Measurements from ENCODE around the gene TTF1. TPM values are rescaled to one million over a fixed set of nuclear protein-coding genes. Genes with fewer than 3 reads are reported as not detected.

The TTF1 gene
- total RNA-seq, 1 experiment from 2014 or later, result 26.9 TPM

DNA sequence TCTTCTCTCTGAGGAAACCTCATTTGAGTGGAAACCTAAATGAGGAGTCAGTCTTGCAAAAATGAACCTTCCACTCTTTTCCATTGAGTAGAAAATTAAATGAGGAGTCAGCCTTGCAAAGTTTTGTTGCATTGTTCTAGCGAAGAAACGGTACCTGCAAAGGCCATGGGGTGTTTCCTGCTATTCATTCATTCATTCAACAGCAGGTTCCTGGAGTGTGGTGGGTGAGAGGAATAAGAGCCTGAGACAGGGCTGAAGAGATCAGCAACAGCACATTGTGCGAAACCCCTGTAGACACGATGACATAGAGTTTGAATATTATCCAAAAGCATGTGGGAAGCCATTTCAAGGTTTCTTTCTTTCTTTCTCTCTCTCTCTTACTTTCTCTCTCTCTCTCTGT lies 37.2 kb downstream of the TTF1 start:
- Histone ChIP-seq H2BK20ac (ENCODE audit: low read depth, low read length, poor library complexity, severe bottlenecking) (no peak overlapping the region), H3K4ac (ENCODE audit: low read depth, low read length) (no peak overlapping the region), H4K20me1 (ENCODE audit: control insufficient read depth, insufficient read depth, insufficient read length) (no peaks in the 10 kb centered on the region), H4K5ac (ENCODE audit: insufficient read length, low read depth, low read length) (no peak overlapping the region), H3K9ac (ENCODE audit: extremely low read depth, insufficient read length, low read length) (no peak overlapping the region), H3K27me3 (ENCODE audit: insufficient read depth, low read length) (no peaks in the 10 kb centered on the region), H4K91ac (ENCODE audit: insufficient read length, low read depth, low read length) (no peak overlapping the region), H2BK5ac (ENCODE audit: insufficient read length, low read length) (no peak overlapping the region), H3K27ac (ENCODE audit: insufficient read length, low read depth, low read length) (no peak overlapping the region), H2BK15ac (ENCODE audit: low read depth, low read length) (no peak overlapping the region), H3K23me2 (ENCODE audit: insufficient read length, low read depth, low read length, poor library complexity, severe bottlenecking) (no peaks in the 10 kb centered on the region), H3K56ac (ENCODE audit: insufficient read length, low read depth, low read length) (no peak overlapping the region), H3K4me1 (ENCODE audit: insufficient read depth, low read length) (no peaks in the 10 kb centered on the region), H3K18ac (ENCODE audit: insufficient read length, low read depth, low read length) (no peak overlapping the region), H2BK12ac (ENCODE audit: insufficient read length, low read depth, low read length) (no peak overlapping the region), H3K4me2 (ENCODE audit: insufficient read depth, insufficient read length, low read length) (no peak overlapping the region), H2BK120ac (ENCODE audit: low read depth, low read length, poor library complexity, severe bottlenecking) (no peak overlapping the region), H3K23ac (ENCODE audit: insufficient read length, low read depth, low read length) (no peak overlapping the region), H3K79me2 (ENCODE audit: insufficient read depth, low read length) (no peaks in the 10 kb centered on the region), H3T11ph (ENCODE audit: low read length) (no peak overlapping the region), H2AFZ (ENCODE audit: low read length) (no peak overlapping the region), H3K79me1 (ENCODE audit: insufficient read depth, low read depth, low read length, poor library complexity, severe bottlenecking) (no peaks in the 10 kb centered on the region), H4K8ac (replicated peaks; ENCODE audit: insufficient read length, low read depth, low read length) (no peak overlapping the region), H2AK5ac (ENCODE audit: insufficient read length, low read length) (no peak overlapping the region), H3K9me3 (ENCODE audit: control insufficient read depth, low read depth, low read length) (no peaks in the 10 kb centered on the region), H3K14ac (ENCODE audit: insufficient read depth, low read length) (no peak overlapping the region)
- H3K4me3 Mint-ChIP-seq, result no peak overlapping the region
- peaks cover 2 to 3% of the 10 kb centered on the region in 2 experiments; a peak in 2 of 4 replicates for H3K4me1 Mint-ChIP-seq
- DNase-seq, result no peak
- TF ChIP-seq, protein P1, sequence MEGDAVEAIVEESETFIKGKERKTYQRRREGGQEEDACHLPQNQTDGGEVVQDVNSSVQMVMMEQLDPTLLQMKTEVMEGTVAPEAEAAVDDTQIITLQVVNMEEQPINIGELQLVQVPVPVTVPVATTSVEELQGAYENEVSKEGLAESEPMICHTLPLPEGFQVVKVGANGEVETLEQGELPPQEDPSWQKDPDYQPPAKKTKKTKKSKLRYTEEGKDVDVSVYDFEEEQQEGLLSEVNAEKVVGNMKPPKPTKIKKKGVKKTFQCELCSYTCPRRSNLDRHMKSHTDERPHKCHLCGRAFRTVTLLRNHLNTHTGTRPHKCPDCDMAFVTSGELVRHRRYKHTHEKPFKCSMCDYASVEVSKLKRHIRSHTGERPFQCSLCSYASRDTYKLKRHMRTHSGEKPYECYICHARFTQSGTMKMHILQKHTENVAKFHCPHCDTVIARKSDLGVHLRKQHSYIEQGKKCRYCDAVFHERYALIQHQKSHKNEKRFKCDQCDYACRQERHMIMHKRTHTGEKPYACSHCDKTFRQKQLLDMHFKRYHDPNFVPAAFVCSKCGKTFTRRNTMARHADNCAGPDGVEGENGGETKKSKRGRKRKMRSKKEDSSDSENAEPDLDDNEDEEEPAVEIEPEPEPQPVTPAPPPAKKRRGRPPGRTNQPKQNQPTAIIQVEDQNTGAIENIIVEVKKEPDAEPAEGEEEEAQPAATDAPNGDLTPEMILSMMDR (conservative IDR thresholded peaks at IDR 0.05), result no peak
- H3K9me3 Mint-ChIP-seq, result no peaks in the 10 kb centered on the region
- no peaks in the 10 kb centered on the region; the same call in 1 of the 2 replicates for H3K27me3 Mint-ChIP-seq (ENCODE audit: low read depth)
- no CpG with 5 or more reads among the region's 4 CpGs for WGBS (ENCODE audit: extremely low coverage, insufficient read length, low lambda C conversion rate)
- H3K27ac Mint-ChIP-seq, result no peak overlapping the region
- no peaks in the 10 kb centered on the region for H3K36me3 Mint-ChIP-seq (ENCODE audit: insufficient read depth in 1 of 3, low read depth in 3 of 3)
